Right hindlimb (tissue), 1 donor: ENCODE measurements around the gene SIRPB2.

ENCODE experiments used
- DNase-seq: peaks from one replicate; pipeline ENCODE4 v3.0.0-alpha.2; 2018

Gene SIRPB2

DNA sequence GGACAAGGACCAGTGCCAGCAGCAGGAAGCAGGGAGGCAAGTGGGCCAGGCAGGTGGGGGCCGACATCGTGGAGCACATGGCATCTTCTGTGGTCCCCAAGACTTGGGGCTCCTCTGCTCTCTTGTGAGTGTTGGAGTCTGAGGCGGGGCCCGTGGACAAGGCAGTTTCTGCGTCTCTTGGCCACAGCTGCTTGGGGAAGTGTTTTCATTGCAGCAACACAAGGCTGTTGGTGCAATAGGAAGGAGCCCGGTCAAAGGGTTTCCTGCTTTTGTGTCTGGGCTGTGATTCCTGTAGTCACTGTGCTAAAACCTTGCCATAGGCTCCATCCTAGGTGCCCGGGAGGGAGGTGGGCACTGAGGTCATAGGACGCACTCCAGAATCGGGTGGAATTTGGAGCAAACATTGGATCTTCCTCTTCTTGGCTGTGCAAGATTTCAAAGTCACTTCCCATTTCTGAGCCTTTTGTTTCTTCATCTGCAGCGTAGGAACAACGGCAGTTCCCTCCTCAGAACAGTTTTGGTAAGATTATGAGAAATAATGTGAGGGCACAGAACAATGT is at the start of gene SIRPB2:
TSS of gene SIRPB2 (minus strand) at position 140 of the 560 bp plus-strand sequence. CDS start at position 79, 61 bp downstream.
- peak; percentile 30 for DNase-seq

DNA sequence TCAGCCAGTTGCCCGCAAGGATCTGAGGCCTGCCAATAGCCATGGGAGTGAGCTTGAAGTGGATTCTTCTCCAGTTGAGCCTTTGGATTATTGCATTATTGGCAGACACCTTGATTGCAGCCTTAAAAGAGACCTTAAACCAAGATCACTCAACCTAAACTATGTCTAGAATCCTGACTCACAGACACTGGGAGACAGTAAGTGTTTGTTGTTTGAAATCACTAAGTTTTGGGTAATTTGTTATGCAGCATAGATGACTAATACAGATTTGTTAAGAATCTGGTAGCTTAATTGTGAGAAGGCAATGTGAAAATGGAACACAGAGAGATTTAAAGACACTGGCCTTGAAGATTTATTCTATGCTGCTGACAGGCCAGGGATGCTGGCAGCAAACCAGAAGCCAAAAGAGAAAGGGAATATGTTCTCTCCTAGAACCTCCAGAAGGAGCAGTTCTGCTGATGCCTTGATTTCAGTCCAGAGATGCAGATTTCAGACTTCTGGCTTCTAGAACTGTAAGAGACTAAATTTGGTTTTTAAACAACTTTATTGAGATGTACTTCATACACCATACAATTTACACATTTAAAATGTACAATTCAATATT is 48.7 kb upstream of the SIRPB2 start:
- no peak for DNase-seq

DNA sequence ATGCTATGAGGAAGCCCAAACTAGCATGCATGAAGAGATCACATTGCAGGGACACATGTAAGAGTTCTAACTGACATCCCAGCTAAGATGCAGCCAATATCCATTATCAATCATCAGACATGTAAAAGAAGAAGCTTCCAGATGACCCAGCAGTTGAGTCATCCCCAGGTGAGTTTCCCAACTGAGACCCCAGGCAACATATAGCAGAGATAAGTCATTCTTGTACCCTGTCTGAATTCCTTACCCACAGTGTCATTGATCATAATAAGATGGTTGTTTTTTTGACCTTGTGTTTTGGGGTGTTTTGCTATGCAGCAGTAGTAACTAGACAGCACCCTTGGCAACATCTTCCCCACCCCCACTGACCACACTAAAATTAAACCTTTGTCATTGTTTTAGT is 47.4 kb upstream of the SIRPB2 start:
- DNase-seq = no peak

DNA sequence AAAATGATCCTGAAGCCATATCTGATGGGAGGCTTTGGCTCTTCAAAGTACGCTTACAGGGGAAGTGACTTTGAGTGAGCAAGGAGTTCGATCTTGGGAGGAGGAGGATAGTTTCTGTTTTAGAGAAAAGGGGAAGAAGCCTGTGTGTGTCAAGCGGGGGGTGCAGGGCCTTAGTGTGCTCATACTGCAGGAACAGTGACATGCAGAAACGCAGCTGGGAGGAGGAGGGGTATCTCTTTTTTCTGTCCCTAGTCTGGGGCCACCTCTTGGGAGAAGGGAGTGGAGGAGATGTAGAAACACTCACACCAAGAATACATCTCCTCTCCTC is 46.5 kb upstream of the SIRPB2 start:
- DNase-seq = no peak

DNA sequence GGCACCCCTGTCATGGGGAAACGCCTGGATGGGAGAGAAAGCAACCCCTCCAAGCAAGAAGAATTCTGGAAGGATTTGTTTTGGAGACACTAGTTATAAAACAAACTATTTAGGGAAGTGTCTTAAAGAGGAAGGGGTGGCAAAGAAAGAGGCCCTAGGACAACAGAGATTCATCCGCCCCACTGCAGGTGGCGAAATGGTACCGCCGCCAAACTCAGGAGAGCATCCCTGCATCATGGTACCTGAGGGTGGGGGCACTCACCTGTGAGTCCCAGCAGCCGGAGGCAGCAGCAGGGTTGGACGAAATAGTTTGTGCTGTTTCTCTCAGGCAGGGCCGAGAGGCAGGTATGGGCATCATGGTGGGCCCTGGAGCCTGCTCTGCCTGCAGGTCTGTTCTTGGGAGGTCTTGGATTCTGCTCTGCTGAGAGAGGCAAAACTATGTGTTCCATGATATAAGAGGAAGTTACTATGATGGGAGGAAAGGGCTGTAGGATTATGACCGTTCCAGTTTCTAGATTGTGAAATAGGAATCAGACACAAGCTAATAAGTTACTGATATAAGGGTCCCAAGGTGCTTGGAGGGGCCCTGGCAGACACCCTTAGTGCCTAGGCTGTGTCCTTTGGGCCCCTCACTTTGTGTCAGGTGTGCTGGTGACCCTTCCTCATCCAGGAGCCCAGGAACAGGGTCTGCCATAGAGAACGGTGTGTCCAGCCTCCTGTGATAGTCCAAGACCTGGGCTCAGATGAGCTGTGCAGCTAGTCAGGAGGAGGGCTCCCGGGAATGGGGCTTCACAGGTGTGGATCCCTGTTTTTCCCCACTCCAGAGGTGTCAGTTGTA is 45.9 kb upstream of the SIRPB2 start:
- no peak for DNase-seq

DNA sequence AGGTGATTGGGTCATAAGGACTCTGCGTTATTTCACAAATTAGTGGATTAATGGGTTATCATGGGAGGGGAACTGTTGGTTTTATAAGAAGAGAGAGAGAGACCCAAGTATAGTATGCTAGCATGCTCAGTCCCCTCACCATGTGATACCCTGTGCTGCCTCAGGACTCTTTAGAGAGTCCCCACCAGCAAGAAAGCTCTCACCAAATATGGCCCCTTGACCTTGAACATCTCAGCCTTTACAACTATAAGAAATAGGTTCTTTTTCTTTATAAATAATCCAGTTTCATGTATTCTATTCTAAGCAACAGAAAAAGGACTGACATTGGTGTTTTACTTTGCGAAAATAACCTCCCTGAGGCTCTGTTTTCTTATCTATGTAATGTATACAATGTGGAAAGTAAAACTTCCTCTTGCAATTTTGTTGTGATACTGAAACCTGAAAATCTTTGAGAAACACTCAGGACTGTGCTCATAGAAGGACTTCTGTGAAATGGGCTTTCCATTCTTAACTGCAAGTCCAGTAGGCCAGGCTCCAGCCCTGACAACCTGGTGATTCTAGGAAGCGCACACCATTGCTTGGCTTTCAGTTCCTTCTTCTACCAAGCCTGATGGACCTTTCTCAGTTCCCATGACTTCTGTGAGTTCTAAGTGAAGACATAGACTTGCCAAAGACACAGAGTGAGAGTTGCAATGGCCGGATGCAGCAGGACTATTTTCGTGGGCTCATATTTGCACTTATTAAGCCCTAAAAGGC is 44.4 kb upstream of the SIRPB2 start:
- no peak for DNase-seq

DNA sequence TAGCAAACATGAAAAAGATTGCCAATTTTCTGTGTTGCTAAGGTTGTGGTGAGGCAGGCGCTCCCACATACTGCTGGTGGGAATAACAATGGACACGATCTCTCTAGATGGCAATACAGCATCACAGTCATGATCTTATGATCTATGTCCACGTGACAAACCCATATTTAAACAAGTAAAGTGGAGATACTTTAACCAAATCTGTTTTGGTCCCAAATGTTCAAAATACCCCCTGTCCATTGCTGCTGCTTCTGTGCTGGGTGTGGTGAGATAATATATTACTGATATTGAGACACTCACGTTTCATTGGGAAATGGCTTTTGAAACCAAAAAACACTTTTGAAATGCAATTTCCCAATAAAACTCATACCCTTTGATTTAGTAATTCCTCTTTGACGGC is 43.3 kb upstream of the SIRPB2 start:
- no peak for DNase-seq

DNA sequence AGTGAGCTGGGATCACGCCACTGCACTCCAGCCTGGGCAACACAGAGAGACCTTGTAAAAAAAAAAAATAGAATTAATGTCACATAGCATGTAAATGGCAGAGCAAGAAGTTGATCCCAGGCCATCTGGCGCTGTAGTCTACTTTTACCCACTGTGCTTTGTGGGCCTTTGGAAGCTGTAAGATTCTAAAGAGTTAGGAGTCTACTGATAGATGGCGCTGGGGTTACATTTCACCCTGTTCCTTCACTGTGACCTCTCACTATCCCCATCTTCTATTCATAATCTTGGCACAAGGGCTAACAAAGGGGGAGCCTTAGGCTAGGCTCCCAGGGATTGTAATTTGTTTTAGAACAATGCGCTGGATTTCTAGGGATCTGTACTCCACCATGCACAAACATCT is 41.8 kb upstream of the SIRPB2 start:
- DNase-seq = no peak

DNA sequence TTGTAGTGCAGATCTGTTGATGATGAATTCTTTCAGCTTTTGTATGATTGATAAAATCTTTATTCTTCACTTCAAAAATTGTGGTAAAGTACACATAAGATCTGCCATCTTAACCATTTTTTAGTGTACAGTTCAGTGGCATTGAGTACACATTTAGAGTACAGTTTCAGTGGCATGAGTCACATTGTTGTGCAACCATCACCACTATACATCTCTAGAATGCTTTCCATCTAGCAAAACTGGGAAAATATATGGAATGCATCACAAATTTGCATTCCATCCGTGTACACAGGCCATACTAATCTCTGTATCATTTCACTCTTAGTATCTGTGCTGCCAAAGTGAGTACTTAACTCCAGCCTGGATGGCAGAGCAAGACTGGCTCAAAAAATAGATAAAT is 37.6 kb upstream of the SIRPB2 start:
- DNase-seq = no peak

DNA sequence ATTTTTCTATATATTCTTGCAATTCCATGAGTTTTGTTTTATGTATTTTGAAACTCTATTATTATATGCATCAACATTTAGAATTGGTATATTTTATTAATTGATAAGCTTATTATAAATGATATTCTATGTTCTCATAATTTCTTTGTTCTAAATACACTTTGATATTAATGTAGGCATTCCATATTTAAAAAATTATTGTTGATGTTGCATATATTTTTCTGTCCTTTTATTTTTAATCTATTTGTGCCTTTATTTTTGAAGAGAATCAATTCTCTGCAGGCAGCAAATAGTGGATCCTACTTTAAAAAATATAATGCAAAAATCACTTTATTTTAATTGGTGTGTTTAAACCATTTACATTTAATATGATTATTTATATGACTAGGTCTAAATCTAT is 36.7 kb upstream of the SIRPB2 start:
- DNase-seq = no peak

DNA sequence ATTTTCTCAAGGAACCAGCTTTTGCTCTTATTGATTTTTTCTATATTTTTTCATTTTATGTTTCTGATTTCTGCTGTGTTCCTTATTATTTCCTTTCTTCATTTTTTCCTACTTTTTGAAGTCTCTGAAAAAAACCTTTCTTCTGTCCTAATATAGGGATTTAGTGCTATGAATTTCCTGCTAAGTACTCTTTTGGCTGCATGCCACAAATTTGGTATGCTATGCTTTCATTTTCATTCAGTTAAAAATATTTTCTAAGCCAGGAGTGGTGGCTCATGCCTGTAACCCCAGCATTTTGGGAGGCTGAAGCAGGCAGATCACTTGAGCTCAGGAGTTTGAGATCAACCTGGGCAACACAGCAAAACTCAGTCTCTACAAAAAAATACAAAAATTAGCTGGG is 35.7 kb upstream of the SIRPB2 start:
- no peak for DNase-seq

DNA sequence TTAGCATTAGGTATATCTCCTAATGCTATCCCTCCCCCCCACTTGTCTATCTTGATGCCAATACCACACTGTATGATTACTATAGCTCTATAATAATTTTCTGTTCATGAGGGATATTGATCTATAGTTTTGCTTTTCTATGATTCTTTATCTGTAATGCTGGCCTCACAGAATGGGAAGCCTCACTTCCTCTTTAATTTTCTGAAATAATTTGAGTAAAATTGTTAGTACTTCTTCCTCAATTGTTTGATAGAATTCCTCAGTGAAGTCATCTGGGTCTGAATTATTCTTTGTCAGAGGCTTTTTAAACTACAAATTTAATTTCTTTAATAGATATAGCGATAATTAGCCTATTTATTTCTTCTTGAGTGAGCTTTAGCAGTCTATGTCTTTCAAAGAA is 35.1 kb upstream of the SIRPB2 start:
- no peak for DNase-seq

DNA sequence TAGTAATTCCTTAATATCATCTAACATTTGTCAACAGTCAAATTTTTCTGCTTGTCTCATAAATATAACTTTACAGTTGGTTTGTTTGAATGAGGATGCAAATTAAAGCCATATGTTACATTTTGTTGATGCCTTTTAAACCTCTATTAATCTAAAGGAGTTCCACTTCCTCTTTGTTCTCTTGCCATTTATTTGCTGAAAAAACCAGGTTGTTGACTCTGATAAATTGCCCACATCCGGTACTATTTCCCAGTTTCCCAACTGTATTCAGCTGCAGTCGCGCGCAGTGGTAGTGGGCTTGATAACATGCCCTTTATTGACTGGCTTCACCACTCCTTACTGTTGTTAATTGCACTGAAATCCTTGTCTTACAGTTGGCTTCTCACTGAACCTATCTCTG is 32.8 kb upstream of the SIRPB2 start:
- DNase-seq = no peak

DNA sequence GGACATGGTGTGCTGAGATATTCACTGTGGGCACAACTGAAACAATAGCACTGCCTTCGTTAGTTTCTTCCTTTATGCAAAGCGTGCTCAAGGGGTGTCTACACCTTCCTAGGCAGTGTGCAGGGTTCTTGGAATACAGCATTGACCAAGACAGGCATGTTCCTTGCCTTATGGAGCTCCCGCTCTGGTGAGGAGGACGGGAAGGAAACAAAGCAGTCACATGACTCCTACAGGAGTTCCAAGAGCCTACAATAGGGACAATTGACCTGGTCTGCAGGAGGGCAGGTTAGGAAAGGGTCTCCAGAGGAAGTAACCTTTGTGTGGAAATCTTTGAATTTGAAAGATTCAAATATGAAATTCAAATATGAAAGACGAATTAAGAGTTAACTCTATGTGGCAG is 25.8 kb upstream of the SIRPB2 start:
- no peak for DNase-seq

DNA sequence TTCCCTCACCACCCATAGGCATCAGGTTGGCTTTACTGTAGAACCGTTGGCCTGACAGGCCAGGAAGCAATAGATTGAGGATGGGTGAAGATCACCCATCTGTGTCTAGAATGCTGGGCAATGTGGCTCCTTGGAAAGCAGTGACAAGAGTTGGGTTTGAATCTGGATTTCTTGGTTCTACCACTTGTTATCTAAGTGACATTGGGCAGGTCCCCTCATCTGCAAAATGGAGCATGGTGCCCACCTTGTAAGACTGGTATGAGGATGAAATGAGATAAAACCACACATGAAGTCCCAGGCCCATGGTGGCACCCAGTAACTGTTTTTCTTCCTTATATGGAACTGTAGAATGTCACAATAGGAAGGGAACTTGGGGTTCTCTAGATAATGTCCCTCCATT is 22.6 kb upstream of the SIRPB2 start:
- DNase-seq = no peak

DNA sequence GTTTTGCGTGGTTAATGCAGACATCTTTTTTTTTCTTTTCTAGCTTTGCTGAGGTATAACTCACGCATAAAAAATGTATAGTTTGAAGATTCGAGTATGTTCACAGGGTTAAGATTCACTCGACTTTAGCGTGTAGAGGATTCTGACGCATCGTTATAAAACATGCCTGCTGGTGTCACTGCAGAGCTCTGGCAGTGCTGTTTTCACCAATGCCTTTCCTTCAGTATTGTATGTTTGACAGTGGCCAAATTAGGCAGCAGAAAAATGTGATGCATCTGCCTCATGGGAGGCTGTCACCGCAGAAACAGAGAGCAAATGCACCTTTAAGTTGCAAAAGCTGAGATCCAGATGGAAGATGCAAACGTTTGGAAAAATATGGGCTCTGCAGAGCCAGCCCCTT is 18.0 kb upstream of the SIRPB2 start:
- no peak for DNase-seq

DNA sequence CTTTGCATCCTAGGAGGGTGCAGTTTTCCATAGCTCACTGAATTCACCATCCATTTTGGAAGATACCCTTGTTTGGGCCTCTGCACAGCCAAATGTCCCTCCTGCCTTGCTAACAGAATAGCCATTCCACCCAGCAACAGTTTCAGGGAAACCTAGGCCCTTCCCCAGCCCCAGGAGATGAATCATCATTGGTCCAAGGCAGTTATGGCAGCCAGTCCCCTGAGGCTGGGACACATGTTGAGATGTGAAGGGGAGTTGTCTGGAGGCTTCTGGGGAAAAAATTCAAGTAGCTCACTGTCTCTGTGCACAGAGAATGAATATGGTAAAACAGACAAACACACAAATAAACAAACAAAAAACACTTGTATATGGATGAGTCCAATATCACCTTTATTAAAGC is 17.4 kb upstream of the SIRPB2 start:
- DNase-seq = no peak

DNA sequence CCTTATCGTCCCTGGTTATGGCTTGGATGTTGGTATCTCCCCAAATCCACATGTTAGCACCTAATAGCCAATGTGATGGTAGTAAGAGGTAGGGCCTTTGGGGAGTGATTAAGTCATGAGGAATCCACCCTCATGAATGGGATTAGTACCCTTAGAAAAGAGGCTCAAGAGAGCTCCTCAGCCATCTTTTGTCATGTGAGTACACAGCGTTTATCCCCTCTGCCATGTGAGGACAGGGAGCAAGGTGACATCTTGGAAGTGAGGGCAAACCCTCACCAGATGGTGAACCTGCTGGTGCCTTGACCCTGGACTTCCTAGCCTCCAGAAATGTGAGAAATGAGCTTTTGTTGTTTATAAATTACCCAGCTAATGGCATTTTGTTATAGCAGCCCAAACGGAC is 16.1 kb upstream of the SIRPB2 start:
- no peak for DNase-seq

DNA sequence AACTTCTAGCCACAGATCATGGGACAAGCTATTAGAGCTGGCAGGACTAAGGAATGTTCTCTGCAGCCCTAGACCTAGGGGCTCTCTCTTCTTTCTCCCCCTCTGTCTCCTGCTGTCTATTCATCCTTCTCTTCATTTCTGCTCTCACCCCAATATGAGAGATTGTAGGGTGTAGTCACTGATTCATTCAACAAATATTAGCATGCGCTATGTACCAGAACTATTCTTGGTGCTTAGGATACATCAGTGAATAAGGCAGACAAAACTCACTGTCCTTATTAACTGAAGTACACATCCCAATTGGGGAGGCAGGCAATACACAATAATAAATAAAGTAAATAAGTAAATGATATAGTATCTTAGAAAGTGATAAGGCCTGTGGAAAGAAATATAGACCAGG is 14.7 kb upstream of the SIRPB2 start:
- DNase-seq = no peak

DNA sequence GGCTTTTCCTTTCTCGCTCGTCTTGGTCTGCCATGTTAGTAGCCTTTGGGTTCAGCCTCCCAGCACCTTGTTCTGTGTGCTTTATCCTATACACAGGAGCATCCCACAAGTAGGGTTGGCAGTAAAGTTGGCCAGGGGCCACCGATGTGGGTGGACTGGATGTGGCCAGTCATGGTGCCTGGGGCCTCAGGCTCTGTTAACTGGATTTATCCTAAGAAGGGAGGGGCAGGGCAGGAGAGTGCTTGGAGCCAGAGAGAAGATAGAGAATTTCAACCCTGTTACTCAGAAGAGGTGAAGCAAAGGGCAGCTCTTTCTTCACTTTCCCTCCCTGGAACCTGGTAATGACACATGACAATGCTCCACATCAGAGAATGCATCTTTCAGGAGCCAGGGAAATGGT is 14.1 kb upstream of the SIRPB2 start:
- no peak for DNase-seq

DNA sequence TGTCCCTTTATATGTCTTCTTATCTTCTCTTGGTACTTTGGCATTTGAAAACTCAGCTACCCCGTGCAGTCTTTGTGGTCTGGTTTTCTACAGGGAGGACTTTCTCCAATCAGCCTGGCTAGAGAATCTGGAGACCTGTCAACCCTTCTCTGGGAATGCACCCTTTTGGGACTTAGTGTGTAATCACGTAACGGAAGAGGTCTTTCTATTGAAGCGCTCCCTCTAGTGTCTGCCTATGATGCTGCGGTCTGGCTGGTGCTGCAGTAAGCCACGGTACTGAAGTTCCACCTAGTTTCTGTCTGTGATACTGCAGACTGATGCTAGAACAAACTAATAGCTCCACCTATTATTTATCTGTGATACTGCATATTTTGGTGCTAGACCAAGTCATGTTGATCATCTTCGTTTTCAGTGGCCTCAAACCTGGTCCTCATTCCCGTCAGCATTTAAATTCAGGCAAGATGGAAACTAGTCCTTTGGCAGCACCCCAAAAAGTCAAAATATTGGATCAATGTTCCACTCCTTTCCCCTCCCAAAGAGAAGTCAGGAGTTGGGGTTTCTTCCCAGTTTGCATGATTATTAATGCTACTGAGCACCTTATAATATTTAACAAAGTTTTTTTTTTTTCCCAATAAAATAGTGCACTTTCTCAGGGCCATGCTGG is 12.5 kb upstream of the SIRPB2 start:
- DNase-seq = peak; percentile 42

DNA sequence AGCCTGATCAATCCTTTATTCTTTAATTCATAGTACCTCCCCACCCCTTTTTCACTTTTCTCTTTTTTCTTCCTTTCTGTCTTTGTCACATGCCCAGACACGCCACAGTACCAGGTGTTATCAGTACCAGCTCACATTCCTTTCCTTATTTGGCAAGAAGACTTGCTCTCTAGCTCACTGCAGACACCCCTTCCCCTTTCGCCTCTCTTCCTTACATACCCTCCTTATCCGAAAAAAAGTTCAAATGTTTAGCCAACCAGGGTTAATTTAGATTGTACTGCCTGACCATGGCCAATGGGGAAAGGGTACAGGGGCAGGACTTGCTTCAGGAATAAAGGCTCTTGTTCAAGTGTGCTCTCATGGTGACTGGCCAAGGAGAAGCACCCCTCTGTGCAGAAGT is 9.3 kb upstream of the SIRPB2 start:
- DNase-seq = no peak
